H1 (cell line): ENCODE results near the gene RHOC. TPM values are rescaled to one million over a fixed set of nuclear protein-coding genes. Genes with fewer than 3 reads are reported as not detected.

Experiments
- CTCF ChIA-PET: fragments of 300-600 bp; sonication (Branson Sonifier 250); formaldehyde crosslinking; loops from one replicate; lab custom pipeline; 2021; ENCODE audit not compliant: partially characterized antibody; lab: Charles Lee
- POLR2A ChIA-PET: fragments of 300-600 bp; sonication (Branson Sonifier 250); formaldehyde crosslinking; loops from one replicate; lab custom pipeline; 2021; ENCODE audit warnings: inconsistent platforms; ENCODE audit not compliant: partially characterized antibody; lab: Charles Lee
- DNase-seq, 2 experiments: peaks; one replicate each; pipeline versions ENCODE4 v3.0.0 to v3.0.0-alpha.2; 2010 to 2022; ENCODE audit warnings: low spot score in 2 of 2, low read depth in 1 of 2, mixed read lengths in 1 of 2
- FAIRE-seq: peaks from 2 replicates; lab custom pipeline; 2011; peaks lifted over from hg19 to GRCh38; lab: Jason Lieb, UNC
- H2AFZ ChIP-seq: 2 replicates; pipeline ENCODE4 v1.8.1; 2012; ENCODE audit warnings: low read length, inconsistent platforms
- H2AK5ac ChIP-seq: 2 replicates; pipeline ENCODE4 v1.6.1; 2013; ENCODE audit warnings: low read depth, low read length
- H2BK120ac ChIP-seq: replicated peaks from 2 replicates; pipeline ENCODE3; 2013; ENCODE audit warnings: low read depth, low read length, inconsistent platforms
- H2BK12ac ChIP-seq: 2 replicates; pipeline ENCODE4 v1.6.1; 2013; ENCODE audit warnings: low read depth, low read length
- H2BK15ac ChIP-seq: 2 replicates; pipeline ENCODE4 v1.6.1; 2013; ENCODE audit warnings: low read length
- H2BK20ac ChIP-seq: 2 replicates; pipeline ENCODE4 v1.6.1; 2013; ENCODE audit warnings: low read length
- H2BK5ac ChIP-seq: 2 replicates; pipeline ENCODE4 v1.6.1; 2013; ENCODE audit warnings: low read depth, low read length
- H3K14ac ChIP-seq: 2 replicates; pipeline ENCODE4 v1.6.1; 2013; ENCODE audit warnings: inconsistent platforms; ENCODE audit not compliant: insufficient read length
- H3K18ac ChIP-seq: 2 replicates; pipeline ENCODE4 v1.6.1; 2013; ENCODE audit warnings: low read length; ENCODE audit errors: extremely low read depth
- H3K23ac ChIP-seq: 2 replicates; pipeline ENCODE4 v1.6.1; 2013; ENCODE audit warnings: inconsistent platforms; ENCODE audit not compliant: insufficient read length
- H3K23me2 ChIP-seq: 2 replicates; pipeline ENCODE4 v1.6.1; 2013; ENCODE audit warnings: low read depth, low read length
- H3K27ac ChIP-seq: 2 replicates; pipeline ENCODE4 v1.6.1; 2011; ENCODE audit warnings: low read depth, low read length, inconsistent platforms
- H3K27me3 ChIP-seq, 4 experiments: replicated peaks in 1 of 4; 1 replicate in 1 of 4; 2 replicates in 3 of 4; pipeline versions ENCODE4 v1.6.1 to v1.8.1; 2011 to 2013; ENCODE audit warnings: low read length in 3 of 4, mild to moderate bottlenecking in 3 of 4, inconsistent platforms in 2 of 4, mixed read lengths in 2 of 4, moderate library complexity in 1 of 4; ENCODE audit not compliant: control insufficient read depth in 3 of 4, insufficient read depth in 3 of 4; ENCODE audit errors: extremely low read depth in 1 of 4
- H3K36me3 ChIP-seq, 4 experiments: 2 replicates each; pipeline versions ENCODE4 v1.6.1 to v1.8.1; 2011 to 2013; ENCODE audit warnings: mild to moderate bottlenecking in 4 of 4, low read length in 3 of 4, moderate library complexity in 2 of 4, control low read depth in 1 of 4, inconsistent platforms in 1 of 4; ENCODE audit not compliant: insufficient read depth in 4 of 4, control insufficient read depth in 2 of 4
- H3K4ac ChIP-seq: replicated peaks from 2 replicates; pipeline ENCODE3; 2013; ENCODE audit warnings: low read length, low read depth, mixed read lengths, inconsistent platforms; ENCODE audit not compliant: insufficient read length
- H3K4me1 ChIP-seq, 4 experiments: replicated peaks in 1 of 4; 1 replicate in 1 of 4; 2 replicates in 3 of 4; pipeline versions ENCODE4 v1.6.1 to v1.8.1; 2011 to 2013; ENCODE audit warnings: low read length in 3 of 4, inconsistent platforms in 2 of 4, mixed read lengths in 1 of 4; ENCODE audit not compliant: insufficient read depth in 4 of 4, control insufficient read depth in 3 of 4
- H3K4me2 ChIP-seq, 2 experiments: 2 replicates each; pipeline versions ENCODE4 v1.6.1 to v1.8.1; 2011 to 2013; ENCODE audit warnings: low read depth in 2 of 2, low read length in 2 of 2, control low read depth in 1 of 2, inconsistent platforms in 1 of 2, mild to moderate bottlenecking in 1 of 2; ENCODE audit not compliant: insufficient read depth in 1 of 2
- H3K4me3 ChIP-seq, 4 experiments: fragments of 200-600, 300-600 bp in 1 of 4; sonication (generic), shearing (Covaris generic), sonication (Bioruptor Twin) in 1 of 4; 2 replicates each; pipeline versions ENCODE4 v1.5.1 to v1.8.1; 2011 to 2016; ENCODE audit warnings: low read length in 4 of 4, low read depth in 3 of 4, control low read depth in 2 of 4, inconsistent platforms in 2 of 4, mild to moderate bottlenecking in 2 of 4, mixed read lengths in 1 of 4, moderate library complexity in 1 of 4; ENCODE audit not compliant: insufficient read depth in 2 of 4; ENCODE audit errors: extremely low read depth in 1 of 4
- H3K56ac ChIP-seq: replicated peaks from 2 replicates; pipeline ENCODE3; 2013; ENCODE audit warnings: low read depth, mild to moderate bottlenecking, mixed read lengths, low read length, inconsistent platforms; ENCODE audit not compliant: insufficient read length
- H3K79me1 ChIP-seq: 2 replicates; pipeline ENCODE4 v1.6.1; 2013; ENCODE audit warnings: low read depth, low read length, control low read depth
- H3K79me2 ChIP-seq, 2 experiments: 2 replicates each; pipeline versions ENCODE4 v1.6.1 to v1.8.1; 2012 to 2013; ENCODE audit warnings: low read length in 2 of 2, mild to moderate bottlenecking in 2 of 2, inconsistent platforms in 1 of 2; ENCODE audit not compliant: insufficient read depth in 2 of 2, control insufficient read depth in 1 of 2
- H3K9ac ChIP-seq, 4 experiments: replicated peaks in 1 of 4; 1 replicate in 1 of 4; 2 replicates in 3 of 4; pipeline versions ENCODE4 v1.6.1 to v1.8.1; 2011 to 2013; ENCODE audit warnings: low read depth in 3 of 4, low read length in 3 of 4, control low read depth in 2 of 4, mild to moderate bottlenecking in 2 of 4, moderate library complexity in 2 of 4, inconsistent platforms in 1 of 4; ENCODE audit errors: extremely low read depth in 1 of 4
- H3K9me3 ChIP-seq, 2 experiments: 2 replicates each; pipeline versions ENCODE4 v1.6.1 to v1.8.1; 2012 to 2013; ENCODE audit warnings: mild to moderate bottlenecking in 2 of 2, moderate library complexity in 2 of 2, control low read depth in 1 of 2, inconsistent platforms in 1 of 2, low read depth in 1 of 2, low read length in 1 of 2, mixed read lengths in 1 of 2; ENCODE audit not compliant: insufficient read depth in 2 of 2
- H4K20me1 ChIP-seq, 2 experiments: replicated peaks in 1 of 2; 2 replicates each; pipeline versions ENCODE3 to v1.8.1; 2011 to 2013; ENCODE audit warnings: inconsistent platforms in 2 of 2, low read length in 2 of 2, mild to moderate bottlenecking in 1 of 2; ENCODE audit not compliant: insufficient read depth in 2 of 2, control insufficient read depth in 1 of 2
- H4K5ac ChIP-seq: 2 replicates; pipeline ENCODE4 v1.6.1; 2013; ENCODE audit warnings: low read length, low read depth, mixed read lengths, inconsistent platforms; ENCODE audit not compliant: insufficient read length
- H4K8ac ChIP-seq: 2 replicates; pipeline ENCODE4 v1.8.0; 2013; ENCODE audit warnings: mild to moderate bottlenecking, moderate library complexity, low read length, inconsistent platforms; ENCODE audit not compliant: insufficient read depth; ENCODE audit errors: extremely low read depth
- H4K91ac ChIP-seq: replicated peaks from 2 replicates; pipeline ENCODE3; 2013; ENCODE audit warnings: low read length, mixed read lengths, inconsistent platforms; ENCODE audit not compliant: insufficient read length
- BCL11A ChIP-seq, 2 experiments: IDR thresholded peaks; one replicate each; pipeline ENCODE4 v1.6.1; 2011; ENCODE audit warnings: low read depth in 2 of 2, low read length in 2 of 2, mild to moderate bottlenecking in 2 of 2
- CHD1 ChIP-seq: IDR thresholded peaks from 2 replicates; pipeline ENCODE4 v1.6.1; 2012; ENCODE audit warnings: low read depth, low read length, improper control_type of control experiment
- CREB1 ChIP-seq: IDR thresholded peaks from 2 replicates; pipeline ENCODE4 v1.6.1; 2012; ENCODE audit warnings: inconsistent platforms
- EP300 ChIP-seq, 2 experiments: IDR thresholded peaks; 1 replicate in 1 of 2; 2 replicates in 1 of 2; pipeline ENCODE4 v1.6.1; 2011 to 2012; ENCODE audit warnings: low read depth in 2 of 2, low read length in 2 of 2, mild to moderate bottlenecking in 2 of 2, borderline replicate concordance in 1 of 2, inconsistent platforms in 1 of 2, moderate library complexity in 1 of 2
- KDM4A ChIP-seq: IDR thresholded peaks from one replicate; pipeline ENCODE4 v1.7.1; 2012; ENCODE audit warnings: low read depth, mild to moderate bottlenecking, moderate library complexity, low read length, inconsistent platforms; ENCODE audit not compliant: severe bottlenecking
- RXRA ChIP-seq: IDR thresholded peaks from 2 replicates; pipeline ENCODE4 v1.6.1; 2011; ENCODE audit warnings: low read depth, mild to moderate bottlenecking, low read length, moderate library complexity; ENCODE audit not compliant: insufficient read depth
- SIN3A ChIP-seq, 2 experiments: IDR thresholded peaks in 1 of 2; conservative IDR thresholded peaks in 1 of 2; 2 replicates each; pipeline ENCODE4 v1.6.1; 2011 to 2012; ENCODE audit warnings: low read length in 2 of 2, improper control_type of control experiment in 1 of 2, low read depth in 1 of 2, mild to moderate bottlenecking in 1 of 2
- SRF ChIP-seq: IDR thresholded peaks from 2 replicates; pipeline ENCODE4 v1.6.1; 2011; ENCODE audit warnings: mild to moderate bottlenecking, low read depth, low read length, moderate library complexity
- WGBS, 2 experiments: shearing (Covaris generic) in 1 of 2; methylation state at CpG; one replicate each; pipeline versions ENCODE4 v1.1.6 to v1.1.7; 2013 to 2015; ENCODE audit warnings: low lambda C conversion rate in 2 of 2, mixed read lengths in 2 of 2, inconsistent platforms in 1 of 2, low coverage in 1 of 2, missing lambda C conversion rate in 1 of 2; ENCODE audit not compliant: insufficient replicate concordance in 2 of 2, insufficient coverage in 1 of 2, insufficient read length in 1 of 2; ENCODE audit errors: extremely low coverage in 1 of 2, missing lambda C conversion rate in 1 of 2; 5-methylcytosine and 5-hydroxymethylcytosine counted together
- polyA plus RNA-seq, 7 experiments: library from polyadenylated mRNA; depleted of rRNA in 3 of 7; stranded (reverse) in 5 of 7; unstranded in 2 of 7; fragments of >200 nt in 5 of 7; fragments of 200-250 nt in 2 of 7; gene quantifications; 1 replicate in 5 of 7; 2 replicates in 1 of 7; 4 replicates in 1 of 7; pipeline versions ENCODE4 v1.2.1 to v1.2.3, GENCODE V29; 2011 to 2013; ENCODE audit warnings: missing spikeins in 2 of 7, mixed read lengths in 2 of 7
- total RNA-seq: library from RNA; stranded (reverse); fragmentation: NEBNext Ultra II Directional; extraction: Animal tissue kit (Norgen Biotek cat#: 25700); gene quantifications from 2 replicates; pipeline ENCODE4 v1.2.1, GENCODE V29; 2021

The RHOC gene
- total and polyA plus RNA-seq, 2 of the 8 experiments (the other 6 are each of a cell fraction or from before 2014, with no cell fraction given): 53.6 to 97.5 TPM

GRCh38 chr1:112699425-112700144 lies 7.3 kb downstream of the RHOC start:
- Histone ChIP-seq H3K4ac (no peak overlapping the region), H4K5ac (no peak overlapping the region), H3K9ac (no peak overlapping the region), H2BK120ac (no peak overlapping the region), H4K91ac (no peak overlapping the region), H3K23me2 (peaks cover 1% of the 10 kb centered on the region; the same call in 1 of the 2 replicates), H2AFZ (no peak overlapping the region), H3K4me3 (no peak overlapping the region), H2BK12ac (no peak overlapping the region), H2BK15ac (no peak overlapping the region), H3K9me3 (no peaks in the 10 kb centered on the region), H3K56ac (no peak overlapping the region), H2AK5ac (no peak overlapping the region), H2BK20ac (no peak overlapping the region), H3K79me1 (no peaks in the 10 kb centered on the region), H3K27me3 (peaks cover 0 to 7% (median 2%) of the 10 kb centered on the region in 4 experiments; a peak in 2 of 7 replicates), H4K20me1 (peaks cover 12 to 29% of the 10 kb centered on the region in 2 experiments), H2BK5ac (no peak overlapping the region), H3K18ac (no peak overlapping the region), H3K23ac (no peak overlapping the region), H3K36me3 (peaks cover 9 to 34% (median 24%) of the 10 kb centered on the region in 4 experiments), H3K27ac (no peak overlapping the region), H4K8ac (no peak overlapping the region), H3K14ac (no peak overlapping the region), H3K4me1 (peaks cover 7 to 44% (median 23%) of the 10 kb centered on the region in 4 experiments; a peak in 6 of 7 replicates), H3K79me2 (no peaks in the 10 kb centered on the region), H3K4me2 (peak overlapping the region in 1 of 2 experiments; percentile 12; a peak in 1 of 4 replicates)
- no peak for FAIRE-seq
- no peak for DNase-seq
- CTCF ChIA-PET: interaction anchor here (0.8 to 9.8 kb wide), 5 partner anchors 10 to 224 kb away, joined by 3 to 63 read pairs (median 4); partner anchors contain the start of genes MOV10 and PPM1J
- TF ChIP-seq EP300 (IDR thresholded peaks at IDR 0.05; ENCODE audit: borderline replicate concordance in 1 of 2, low read depth in 2 of 2, low read length in 2 of 2): no peak
- no peak for TF ChIP-seq BCL11A (IDR thresholded peaks at IDR 0.05; ENCODE audit: low read depth in 2 of 2, low read length in 2 of 2)
- no peak for TF ChIP-seq RXRA
- TF ChIP-seq CHD1: no peak
- no peak for TF ChIP-seq KDM4A
- no peak for TF ChIP-seq SRF
- no peak for TF ChIP-seq CREB1
- no peak for TF ChIP-seq SIN3A (conservative IDR thresholded peaks at IDR 0.05 in 1 of 2, IDR thresholded peaks at IDR 0.05 in 1 of 2; ENCODE audit: low read depth in 1 of 2, low read length in 2 of 2)
- 94% methylated on average over 13 of the region's 13 CpGs; no CpG with 5 or more reads in 1 of the 2 experiments for WGBS, 2 experiments
- POLR2A ChIA-PET: interaction anchor here (0.6 to 6.8 kb wide), 9 partner anchors 11 to 378 kb away, joined by 3 to 76 read pairs (median 5); partner anchors contain the start of genes MOV10, PPM1J and ST7L
